SK-N-SH treated with all-trans-retinoic acid at 6 μM for 48 hours (cell line): Measurements from ENCODE around the gene ABCC2.

Experiments
- ATAC-seq: fragments of 200-7000 bp; cut with Tn5 transposase; 3 replicates; pipeline ENCODE4 v1.9.1; 2020; ENCODE audit warnings: mild to moderate bottlenecking, moderate library complexity
- ARNTL ChIP-seq: fragments of 450-650 bp; formaldehyde crosslinking; IDR thresholded peaks from 2 replicates; pipeline ENCODE4 v1.5.0; 2020; ENCODE audit warnings: low read depth, mild to moderate bottlenecking, moderate library complexity, borderline replicate concordance
- BACH2 ChIP-seq: fragments of 250-450 bp; sonication (Bioruptor Pico); IDR thresholded peaks from 2 replicates; pipeline ENCODE4 v1.9.0; 2021; ENCODE audit warnings: mild to moderate bottlenecking, borderline replicate concordance
- CSDC2 ChIP-seq: fragments of 250-450 bp; sonication (Bioruptor Pico); IDR thresholded peaks from 2 replicates; pipeline ENCODE4 v1.5.0; 2020; ENCODE audit warnings: mild to moderate bottlenecking, moderate library complexity
- CSRNP3 ChIP-seq: fragments of 250-450 bp; sonication (Bioruptor Pico); IDR thresholded peaks from 2 replicates; pipeline ENCODE4 v1.5.1; 2021; ENCODE audit warnings: mild to moderate bottlenecking, moderate library complexity
- ESRRG ChIP-seq: fragments of 250-450 bp; sonication (Bioruptor Pico); IDR thresholded peaks from 2 replicates; pipeline ENCODE4 v1.6.1; 2021; ENCODE audit warnings: mild to moderate bottlenecking
- GLIS3 ChIP-seq: fragments of 250-450 bp; sonication (Bioruptor Pico); IDR thresholded peaks from 2 replicates; pipeline ENCODE4 v1.5.0; 2020; ENCODE audit warnings: mild to moderate bottlenecking, moderate library complexity
- ISL1 ChIP-seq: fragments of 250-450 bp; sonication (Bioruptor Pico); IDR thresholded peaks from 2 replicates; pipeline ENCODE4 v2.1.2; 2022; ENCODE audit warnings: mild to moderate bottlenecking, moderate library complexity
- OSR1 ChIP-seq: fragments of 250-450 bp; sonication (Bioruptor Pico); IDR thresholded peaks from 2 replicates; pipeline ENCODE4 v1.8.0; 2022; ENCODE audit warnings: moderate library complexity, mild to moderate bottlenecking, inconsistent platforms
- PATZ1 ChIP-seq: fragments of 250-450 bp; sonication (Bioruptor Pico); IDR thresholded peaks from 2 replicates; pipeline ENCODE4 v1.8.0; 2020; ENCODE audit warnings: mild to moderate bottlenecking, moderate library complexity, borderline replicate concordance
- POU6F1 ChIP-seq: fragments of 250-450 bp; sonication (Bioruptor Pico); IDR thresholded peaks from 2 replicates; pipeline ENCODE4 v1.8.0; 2021; ENCODE audit warnings: low read depth, mild to moderate bottlenecking, moderate library complexity, borderline replicate concordance
- PPARA ChIP-seq: fragments of 250-450 bp; sonication (Bioruptor Pico); IDR thresholded peaks from 2 replicates; pipeline ENCODE4 v1.5.0; 2020; ENCODE audit warnings: mild to moderate bottlenecking, borderline replicate concordance
- RARB ChIP-seq: fragments of 250-450 bp; sonication (Bioruptor Pico); IDR thresholded peaks from 2 replicates; pipeline ENCODE4 v1.8.0; 2021; ENCODE audit warnings: mild to moderate bottlenecking, moderate library complexity
- SNAI2 ChIP-seq: fragments of 250-450 bp; sonication (Bioruptor Pico); IDR thresholded peaks from 2 replicates; pipeline ENCODE4 v1.5.0; 2020; ENCODE audit warnings: mild to moderate bottlenecking, moderate library complexity
- TCF4 ChIP-seq: fragments of 250-450 bp; sonication (Bioruptor Pico); IDR thresholded peaks from 2 replicates; pipeline ENCODE4 v1.8.0; 2021; ENCODE audit warnings: mild to moderate bottlenecking, moderate library complexity, borderline replicate concordance
- TOX ChIP-seq: fragments of 250-450 bp; sonication (Bioruptor Pico); IDR thresholded peaks from 2 replicates; pipeline ENCODE4 v1.8.0; 2021; ENCODE audit warnings: mild to moderate bottlenecking, moderate library complexity, borderline replicate concordance
- TSHZ2 ChIP-seq: fragments of 250-450 bp; sonication (Bioruptor Pico); IDR thresholded peaks from 2 replicates; pipeline ENCODE4 v1.5.0; 2020; ENCODE audit warnings: mild to moderate bottlenecking, moderate library complexity
- ZC3H10 ChIP-seq: fragments of 250-450 bp; sonication (Bioruptor Pico); IDR thresholded peaks from 2 replicates; pipeline ENCODE4 v1.5.1; 2021; ENCODE audit warnings: mild to moderate bottlenecking, moderate library complexity
- ZFP3 ChIP-seq: fragments of 250-450 bp; sonication (Bioruptor Pico); IDR thresholded peaks from 2 replicates; pipeline ENCODE4 v1.5.0; 2020; ENCODE audit warnings: mild to moderate bottlenecking, moderate library complexity
- ZFP30 ChIP-seq: fragments of 450-650 bp; formaldehyde crosslinking; IDR thresholded peaks from 2 replicates; pipeline ENCODE4 v1.5.0; 2022; ENCODE audit warnings: mild to moderate bottlenecking, moderate library complexity
- ZNF70 ChIP-seq: fragments of 450-650 bp; formaldehyde crosslinking; IDR thresholded peaks from 2 replicates; pipeline ENCODE4 v1.5.0; 2020; ENCODE audit warnings: mild to moderate bottlenecking, moderate library complexity
- ZNF8 ChIP-seq: fragments of 450-650 bp; formaldehyde crosslinking; IDR thresholded peaks from 2 replicates; pipeline ENCODE4 v1.5.0; 2020; ENCODE audit warnings: mild to moderate bottlenecking, moderate library complexity

Gene ABCC2

GRCh38 chr10:99815621-99816020 lies 33.2 kb downstream of the ABCC2 start:
- no peak for ATAC-seq
- no peak for TF ChIP-seq ZFP3 (CRISPR knock-in tag)
- no peak for TF ChIP-seq TSHZ2 (CRISPR knock-in tag)
- no peak for TF ChIP-seq CSRNP3 (CRISPR knock-in tag)
- no peak for TF ChIP-seq ZC3H10
- TF ChIP-seq ESRRG (CRISPR knock-in tag) = no peak
- no peak for TF ChIP-seq PATZ1 (CRISPR knock-in tag)
- no peak for TF ChIP-seq ZNF70 (CRISPR knock-in tag)
- no peak for TF ChIP-seq ZNF8
- TF ChIP-seq RARB (CRISPR knock-in tag) = no peak
- TF ChIP-seq GLIS3 (CRISPR knock-in tag) = no peak
- TF ChIP-seq ISL1 (CRISPR knock-in tag) = no peak
- no peak for TF ChIP-seq TOX (CRISPR knock-in tag)
- TF ChIP-seq CSDC2 (CRISPR knock-in tag) = no peak
- no peak for TF ChIP-seq PPARA (CRISPR knock-in tag)
- TF ChIP-seq BACH2 (CRISPR knock-in tag) = no peak
- TF ChIP-seq ZFP30 (CRISPR knock-in tag) = no peak
- TF ChIP-seq SNAI2 (CRISPR knock-in tag) = no peak
- TF ChIP-seq POU6F1 = no peak
- TF ChIP-seq OSR1 (CRISPR knock-in tag) = no peak

- TF ChIP-seq OSR1 (CRISPR knock-in tag) (no peak), CSDC2 (CRISPR knock-in tag) (no peak), GLIS3 (CRISPR knock-in tag) (no peak), TSHZ2 (CRISPR knock-in tag) (no peak), TCF4 (CRISPR knock-in tag) (no peak), ZFP30 (CRISPR knock-in tag) (no peak), ARNTL (CRISPR knock-in tag) (no peak)
- peak; percentile 53; the same call in 2 of the 3 replicates for ATAC-seq
Measured at GRCh38 chr10:99827936-99828335, 45.5 kb downstream of the ABCC2 start.

GRCh38 chr10:99828464-99828863 lies 46.0 kb downstream of the ABCC2 start:
- TF ChIP-seq TCF4 (CRISPR knock-in tag) (no peak), PATZ1 (CRISPR knock-in tag) (no peak)
- ATAC-seq = no peak
